IMR-90 (cell line): ENCODE measurements around the gene SLC36A1. TPM values are rescaled to one million over a fixed set of nuclear protein-coding genes. Genes with fewer than 3 reads are reported as not detected.

Experiments used
- ATAC-seq: fragments of 200-7000 bp; cut with Tn5 transposase; 2 replicates; pipeline ENCODE4 v1.9.1; 2020; ENCODE audit warnings: low read depth, mild to moderate bottlenecking, moderate library complexity
- BruUV-seq: library from RNA; stranded (reverse); fragments of 400-500 nt; replicated peaks from 2 replicates; lab custom pipeline; 2021; lab: Mats Ljungman, UMichigan
- CTCF ChIA-PET: fragments of 300-600 bp; formaldehyde crosslinking; extraction: SDS; loops from one replicate; lab custom pipeline; 2021; ENCODE audit warnings: antibody characterized with exemption; lab: Yijun Ruan, JAX
- POLR2A ChIA-PET: fragments of 300-600 bp; sonication (Branson Sonifier 250); formaldehyde crosslinking; loops from one replicate; lab custom pipeline; 2022; ENCODE audit warnings: antibody characterized with exemption; ENCODE audit not compliant: unreplicated experiment; lab: Charles Lee
- DNase-seq: peaks from one replicate; pipeline ENCODE4 v3.0.0; 2013
- H2AFZ ChIP-seq: replicated peaks from 2 replicates; pipeline ENCODE3; 2013; ENCODE audit warnings: low read length, mild to moderate bottlenecking; ENCODE audit not compliant: poor library complexity
- H2AK5ac ChIP-seq: 2 replicates; pipeline ENCODE4 v1.6.1; 2013; ENCODE audit warnings: low read depth, low read length, inconsistent platforms
- H2AK9ac ChIP-seq: replicated peaks from 2 replicates; pipeline ENCODE3; 2013; ENCODE audit warnings: mild to moderate bottlenecking, low read depth, low read length, moderate library complexity; ENCODE audit not compliant: poor library complexity
- H2BK120ac ChIP-seq: 2 replicates; pipeline ENCODE4 v1.6.1; 2013; ENCODE audit warnings: low read depth, low read length, inconsistent platforms
- H2BK15ac ChIP-seq: 3 replicates; pipeline ENCODE4 v1.6.1; 2013; ENCODE audit warnings: low read depth, low read length, inconsistent platforms
- H2BK20ac ChIP-seq: 2 replicates; pipeline ENCODE4 v1.6.1; 2013; ENCODE audit warnings: low read depth, mild to moderate bottlenecking, inconsistent platforms, low read length, moderate library complexity
- H2BK5ac ChIP-seq: 2 replicates; pipeline ENCODE4 v1.6.1; 2013; ENCODE audit warnings: mild to moderate bottlenecking, low read depth, low read length, inconsistent platforms; ENCODE audit not compliant: poor library complexity, severe bottlenecking
- H3K14ac ChIP-seq: replicated peaks from 2 replicates; pipeline ENCODE4 v1.6.1; 2013; ENCODE audit warnings: low read depth, low read length, inconsistent platforms
- H3K18ac ChIP-seq: 2 replicates; pipeline ENCODE4 v1.6.1; 2013; ENCODE audit warnings: low read depth, low read length, control low read depth
- H3K23ac ChIP-seq: 2 replicates; pipeline ENCODE4 v1.6.1; 2013; ENCODE audit warnings: low read depth, low read length, inconsistent platforms
- H3K27ac ChIP-seq: 2 replicates; pipeline ENCODE4 v1.5.1; 2013; ENCODE audit warnings: mild to moderate bottlenecking, control low read depth, low read length; ENCODE audit not compliant: insufficient read depth
- H3K27me3 ChIP-seq: 2 replicates; pipeline ENCODE4 v1.6.1; 2013; ENCODE audit warnings: low read length; ENCODE audit not compliant: control insufficient read depth, insufficient read depth
- H3K36me3 ChIP-seq: 2 replicates; pipeline ENCODE4 v1.6.1; 2013; ENCODE audit warnings: low read length, mixed read lengths; ENCODE audit not compliant: control insufficient read depth, insufficient read depth
- H3K4ac ChIP-seq: 2 replicates; pipeline ENCODE4 v1.6.1; 2013; ENCODE audit warnings: low read depth, low read length, inconsistent platforms
- H3K4me1 ChIP-seq: 2 replicates; pipeline ENCODE4 v1.6.1; 2013; ENCODE audit warnings: low read length, mixed read lengths; ENCODE audit not compliant: control insufficient read depth, insufficient read depth
- H3K4me2 ChIP-seq: 2 replicates; pipeline ENCODE4 v1.6.1; 2013; ENCODE audit warnings: low read depth, mild to moderate bottlenecking, control low read depth, low read length, moderate library complexity
- H3K4me3 ChIP-seq: 2 replicates; pipeline ENCODE4 v1.5.1; 2013; ENCODE audit warnings: low read depth, mild to moderate bottlenecking, control low read depth, low read length, moderate library complexity; ENCODE audit not compliant: insufficient read depth
- H3K56ac ChIP-seq: 2 replicates; pipeline ENCODE4 v1.6.1; 2013; ENCODE audit warnings: low read length, inconsistent platforms; ENCODE audit not compliant: insufficient read depth; ENCODE audit errors: extremely low read depth
- H3K79me1 ChIP-seq, 2 experiments: 2 replicates each; pipeline ENCODE4 v1.6.1; 2013; ENCODE audit warnings: low read length in 2 of 2, inconsistent platforms in 1 of 2, low read depth in 1 of 2
- H3K9ac ChIP-seq: 2 replicates; pipeline ENCODE4 v1.6.1; 2013; ENCODE audit warnings: low read depth, low read length, control low read depth
- H3K9me1 ChIP-seq: 2 replicates; pipeline ENCODE4 v1.6.1; 2013; ENCODE audit warnings: low read length, inconsistent platforms; ENCODE audit not compliant: insufficient read depth
- H3K9me3 ChIP-seq: 2 replicates; pipeline ENCODE4 v1.6.1; 2013; ENCODE audit warnings: low read length; ENCODE audit not compliant: control insufficient read depth, insufficient read depth
- H4K20me1 ChIP-seq: 2 replicates; pipeline ENCODE4 v1.6.1; 2013; ENCODE audit warnings: low read length, inconsistent platforms; ENCODE audit not compliant: insufficient read depth
- H4K5ac ChIP-seq: 2 replicates; pipeline ENCODE4 v1.6.1; 2013; ENCODE audit warnings: mild to moderate bottlenecking, low read depth, low read length, control low read depth
- H4K8ac ChIP-seq, 2 experiments: 2 replicates each; pipeline ENCODE4 v1.6.1; 2013; ENCODE audit warnings: low read depth in 2 of 2, low read length in 2 of 2, control low read depth in 1 of 2, inconsistent platforms in 1 of 2
- H4K91ac ChIP-seq: 2 replicates; pipeline ENCODE4 v1.6.1; 2013; ENCODE audit warnings: low read depth, low read length, inconsistent platforms; ENCODE audit not compliant: insufficient read depth
- CHD1 ChIP-seq: IDR thresholded peaks from 2 replicates; pipeline ENCODE4 v1.6.1; 2012; ENCODE audit warnings: low read depth, low read length, improper control_type of control experiment
- CTCF ChIP-seq: conservative IDR thresholded peaks from 2 replicates; pipeline ENCODE4 v1.5.1; 2012; ENCODE audit warnings: mild to moderate bottlenecking, low read depth, low read length, improper control_type of control experiment
- ELK1 ChIP-seq: fragments of 150-350 bp; IDR thresholded peaks from 2 replicates; pipeline ENCODE4 v1.6.1; 2016; ENCODE audit warnings: low read depth, mild to moderate bottlenecking, low read length, moderate library complexity, borderline replicate concordance
- FOS ChIP-seq: fragments of 150-350 bp; IDR thresholded peaks from 2 replicates; pipeline ENCODE4 v1.6.1; 2016; ENCODE audit warnings: low read depth, low read length
- MAFK ChIP-seq: IDR thresholded peaks from 2 replicates; pipeline ENCODE4 v1.6.1; 2012; ENCODE audit warnings: low read depth, low read length, improper control_type of control experiment
- NFE2L2 ChIP-seq: fragments of 150-350 bp; IDR thresholded peaks from 2 replicates; pipeline ENCODE4 v1.6.1; 2016; ENCODE audit warnings: low read depth, mild to moderate bottlenecking, low read length
- POLR2A ChIP-seq: IDR thresholded peaks from 2 replicates; pipeline ENCODE4 v1.6.1; 2012; ENCODE audit warnings: mild to moderate bottlenecking, low read depth, low read length
- RCOR1 ChIP-seq: IDR thresholded peaks from 2 replicates; pipeline ENCODE4 v1.6.1; 2012; ENCODE audit warnings: mild to moderate bottlenecking, low read length, improper control_type of control experiment; ENCODE audit not compliant: insufficient replicate concordance
- WGBS, 2 experiments: methylation state at CpG; one replicate each; pipeline versions ENCODE4 v1.1.5 to v1.1.7; 2013; ENCODE audit warnings: missing lambda C conversion rate in 2 of 2; ENCODE audit not compliant: insufficient read length in 1 of 2; ENCODE audit errors: extremely low coverage in 2 of 2; 5-methylcytosine and 5-hydroxymethylcytosine counted together
- dilution Hi-C: fragments of 300-500 bp; cut with HindIII; formaldehyde crosslinking; loops from one replicate; pipeline ENCODE4 v1.14.3; 2018; ENCODE audit warnings: low sequenced_read_pairs; ENCODE audit not compliant: unreplicated experiment
- in situ Hi-C: fragments of 300-500 bp; cut with MboI; formaldehyde crosslinking; loops from 3 replicates; pipeline ENCODE4 v1.14.3; 2019; ENCODE audit warnings: low sequenced_read_pairs, inconsistent platforms, mixed read lengths
- intact Hi-C: fragments of 100-400 bp; cut with micrococcal nuclease; formaldehyde crosslinking; loops from 2 replicates; pipeline ENCODE4 v1.10.0; 2022
- polyA plus RNA-seq, 3 experiments: library from polyadenylated mRNA; depleted of rRNA; stranded (reverse); fragments of >200 nt; gene quantifications; 2 replicates each; pipeline ENCODE4 v1.2.3, GENCODE V29; 2012; ENCODE audit warnings: low replicate concordance in 1 of 3
- total RNA-seq: library from RNA; depleted of rRNA; stranded (reverse); fragments of >200 nt; gene quantifications from 2 replicates; pipeline ENCODE4 v1.2.3, GENCODE V29; 2012

Gene SLC36A1
- total and polyA plus RNA-seq, 2 of the 4 experiments (the other 2 are of a cell fraction) = 5.7 to 8.7 TPM

GRCh38 chr5:151432210-151432609, 15.2 kb upstream of the SLC36A1 start:
- H3K9me3 ChIP-seq = no peaks in the 10 kb centered on the region
- H3K4me3 ChIP-seq = no peak overlapping the region
- no peak overlapping the region for H2BK120ac ChIP-seq
- DNase-seq (no peak), ATAC-seq (no peak)
- ChIA-PET CTCF (no interaction called here), POLR2A (no interaction called here)
- no peak overlapping the region for H4K5ac ChIP-seq
- no peak overlapping the region for H2AK5ac ChIP-seq
- no peaks in the 10 kb centered on the region for H4K20me1 ChIP-seq
- H3K79me1 ChIP-seq = no peaks in the 10 kb centered on the region
- BruUV-seq = no TSS peak
- H3K27me3 ChIP-seq = peaks cover 11% of the 10 kb centered on the region
- no peak for TF ChIP-seq CHD1
- no peak for TF ChIP-seq ELK1
- no peak for TF ChIP-seq NFE2L2
- no peak for TF ChIP-seq CTCF
- TF ChIP-seq MAFK = no peak
- TF ChIP-seq POLR2A = no peak
- TF ChIP-seq RCOR1 = no peak
- no peak for TF ChIP-seq FOS
- dilution Hi-C loops = no loop called here
- no peak overlapping the region for H2BK20ac ChIP-seq
- no peak overlapping the region for H3K56ac ChIP-seq
- H4K8ac ChIP-seq = no peak overlapping the region
- H3K4ac ChIP-seq = no peak overlapping the region
- H2AK9ac ChIP-seq = no peak overlapping the region
- no peak overlapping the region for H2BK15ac ChIP-seq
- in situ Hi-C loops = loop anchor here (10.0 kb wide), 1 partner anchor 193 kb away; no protein-coding TSS in a partner anchor
- H3K4me1 ChIP-seq = no peaks in the 10 kb centered on the region
- intact Hi-C loops = no loop called here
- H3K27ac ChIP-seq = no peak overlapping the region
- H2AFZ ChIP-seq = no peak overlapping the region
- no peaks in the 10 kb centered on the region for H3K36me3 ChIP-seq
- H3K18ac ChIP-seq = no peak overlapping the region
- no peak overlapping the region for H3K9ac ChIP-seq
- no peak overlapping the region for H3K14ac ChIP-seq
- WGBS, 2 experiments = no CpG with 5 or more reads among the region's 3 CpGs
- H4K91ac ChIP-seq = no peak overlapping the region
- no peak overlapping the region for H2BK5ac ChIP-seq
- no peaks in the 10 kb centered on the region for H3K9me1 ChIP-seq
- no peak overlapping the region for H3K4me2 ChIP-seq
- no peak overlapping the region for H3K23ac ChIP-seq
